ENCODE measurements around the gene S100A3. TPM values are rescaled to one million over a fixed set of nuclear protein-coding genes. Genes with fewer than 3 reads are reported as not detected.
A peak's percentile ranks its signal among the peaks of the same experiment; 100 is the strongest.

Gene S100A3
- total RNA-seq, 3 donors from 2014 or later = 0.44 to 2.6 (median 2.2) TPM

DNA sequence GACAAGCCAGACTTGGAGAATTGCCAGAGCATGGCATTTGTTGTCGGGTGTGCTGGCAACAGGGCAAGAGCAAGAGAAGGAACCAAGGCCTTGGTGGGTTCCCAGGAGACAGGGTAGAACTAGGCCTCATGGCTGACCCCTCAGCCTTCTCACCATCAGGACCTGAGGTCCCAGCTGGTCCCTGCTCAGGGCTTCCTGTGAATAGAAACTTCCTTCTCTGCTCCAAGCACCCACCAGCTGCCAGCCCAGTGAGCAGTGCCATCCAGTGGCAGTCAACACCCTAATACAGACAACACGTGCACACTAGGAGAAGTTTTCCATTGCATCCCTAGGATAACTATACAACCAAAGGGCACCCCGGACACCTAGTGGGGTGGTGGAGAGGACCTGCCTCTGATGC is 36.0 kb downstream of the S100A3 start:
- H3K27ac ChIP-seq = no peak overlapping the region
- no peak for DNase-seq (ENCODE audit: low spot score in 2 of 2)
- no peaks in the 10 kb centered on the region for H3K27me3 ChIP-seq
- TF ChIP-seq POLR2A (IDR thresholded peaks at IDR 0.05) = no peak
- TF ChIP-seq POLR2AphosphoS5 (IDR thresholded peaks at IDR 0.05) = no peak
- TF ChIP-seq, protein P1, sequence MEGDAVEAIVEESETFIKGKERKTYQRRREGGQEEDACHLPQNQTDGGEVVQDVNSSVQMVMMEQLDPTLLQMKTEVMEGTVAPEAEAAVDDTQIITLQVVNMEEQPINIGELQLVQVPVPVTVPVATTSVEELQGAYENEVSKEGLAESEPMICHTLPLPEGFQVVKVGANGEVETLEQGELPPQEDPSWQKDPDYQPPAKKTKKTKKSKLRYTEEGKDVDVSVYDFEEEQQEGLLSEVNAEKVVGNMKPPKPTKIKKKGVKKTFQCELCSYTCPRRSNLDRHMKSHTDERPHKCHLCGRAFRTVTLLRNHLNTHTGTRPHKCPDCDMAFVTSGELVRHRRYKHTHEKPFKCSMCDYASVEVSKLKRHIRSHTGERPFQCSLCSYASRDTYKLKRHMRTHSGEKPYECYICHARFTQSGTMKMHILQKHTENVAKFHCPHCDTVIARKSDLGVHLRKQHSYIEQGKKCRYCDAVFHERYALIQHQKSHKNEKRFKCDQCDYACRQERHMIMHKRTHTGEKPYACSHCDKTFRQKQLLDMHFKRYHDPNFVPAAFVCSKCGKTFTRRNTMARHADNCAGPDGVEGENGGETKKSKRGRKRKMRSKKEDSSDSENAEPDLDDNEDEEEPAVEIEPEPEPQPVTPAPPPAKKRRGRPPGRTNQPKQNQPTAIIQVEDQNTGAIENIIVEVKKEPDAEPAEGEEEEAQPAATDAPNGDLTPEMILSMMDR (IDR thresholded peaks at IDR 0.05) = no peak
- H3K36me3 ChIP-seq = no peaks in the 10 kb centered on the region
- intact Hi-C loops (cut with DNase I; ENCODE audit: low total_unique reads) = loop anchor here (5.0 kb wide), 1 partner anchor 254 kb away; no protein-coding TSS in a partner anchor
- no peaks in the 10 kb centered on the region for H3K9me3 ChIP-seq
- no peak overlapping the region for H3K4me3 ChIP-seq
- H3K4me1 ChIP-seq = peaks cover 0 to 12% of the 10 kb centered on the region in 2 donors

DNA sequence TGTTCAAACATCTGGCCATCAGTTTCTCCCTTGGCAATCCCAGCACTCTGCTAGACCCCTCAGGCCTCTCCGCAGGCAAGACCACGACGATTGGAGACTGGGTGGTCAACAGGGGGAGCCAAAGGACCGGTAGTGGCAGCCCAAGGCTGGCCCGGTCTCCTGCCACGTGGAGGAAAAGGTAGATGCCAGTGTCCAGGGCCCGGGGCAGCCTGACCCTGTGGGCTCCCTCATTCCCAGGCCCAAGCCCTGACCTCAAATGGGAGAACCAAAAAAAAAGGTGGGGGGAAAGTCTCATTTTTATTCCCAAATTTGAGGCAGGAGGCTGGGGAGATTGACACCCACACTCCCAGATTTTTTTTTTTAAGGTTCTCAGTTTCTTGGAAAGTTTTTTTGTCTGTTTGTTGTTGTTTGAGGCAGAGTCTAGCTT is 38.1 kb downstream of the S100A3 start:
- DNase-seq (ENCODE audit: low spot score in 2 of 2) = peak; percentile 70 to 71
- TF ChIP-seq POLR2AphosphoS5 (IDR thresholded peaks at IDR 0.05) (peak in 2 of 3 donors; percentile 33 to 52), POLR2A (IDR thresholded peaks at IDR 0.05) (no peak)
- TF ChIP-seq, protein P1 (IDR thresholded peaks at IDR 0.05) = peak; percentile 48 to 91 (median 90)
- Histone ChIP-seq H3K27ac (no peak overlapping the region), H3K36me3 (no peaks in the 10 kb centered on the region), H3K27me3 (no peaks in the 10 kb centered on the region), H3K9me3 (no peaks in the 10 kb centered on the region), H3K4me1 (peaks cover 0 to 18% of the 10 kb centered on the region in 2 donors), H3K4me3 (no peak overlapping the region)
- intact Hi-C loops (cut with DNase I; ENCODE audit: low total_unique reads) = loop anchor here (5.0 kb wide), 1 partner anchor 256 kb away; no protein-coding TSS in a partner anchor

DNA sequence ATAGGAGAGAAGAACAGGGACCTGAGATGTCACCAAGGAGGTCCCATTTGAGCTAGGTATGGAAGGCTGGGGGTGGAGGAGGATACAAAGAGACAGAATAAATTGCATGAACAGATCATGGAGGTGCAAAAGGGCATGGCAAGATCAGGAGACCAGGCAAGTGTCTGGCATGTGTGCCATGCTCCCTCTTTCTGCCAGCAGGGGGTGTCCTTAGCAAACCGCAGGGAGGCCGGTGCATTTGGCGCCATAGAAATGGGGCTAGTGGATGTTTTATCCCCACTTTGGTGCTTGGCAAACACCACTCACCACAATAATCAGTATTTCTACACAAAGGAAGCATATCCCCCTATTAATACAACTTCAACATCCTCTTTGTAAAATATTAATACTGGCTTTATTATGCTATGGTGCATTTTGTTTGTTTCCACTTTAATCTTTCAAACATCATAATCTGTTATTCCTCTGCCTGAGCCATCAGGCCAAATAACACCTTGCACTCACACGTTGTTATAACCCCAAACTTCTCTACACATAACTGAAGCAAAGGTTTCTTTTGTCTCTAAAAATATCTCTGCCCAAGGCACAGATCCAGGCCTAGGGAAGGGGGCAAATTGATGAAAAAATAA is 39.2 kb downstream of the S100A3 start:
- DNase-seq (ENCODE audit: low spot score in 2 of 2) = no peak
- H3K4me1 ChIP-seq = peaks cover 0 to 9% of the 10 kb centered on the region in 2 donors
- intact Hi-C loops (cut with DNase I; ENCODE audit: low total_unique reads) = loop anchor here (5.0 kb wide), 1 partner anchor 257 kb away; no protein-coding TSS in a partner anchor
- H3K27me3 ChIP-seq = no peaks in the 10 kb centered on the region
- TF ChIP-seq, protein P1 (IDR thresholded peaks at IDR 0.05) = peak in 1 of 3 donors; percentile 36
- no peak for TF ChIP-seq POLR2A (IDR thresholded peaks at IDR 0.05)
- no peaks in the 10 kb centered on the region for H3K36me3 ChIP-seq
- no peak overlapping the region for H3K27ac ChIP-seq
- H3K9me3 ChIP-seq = no peaks in the 10 kb centered on the region
- H3K4me3 ChIP-seq = no peak overlapping the region

DNA sequence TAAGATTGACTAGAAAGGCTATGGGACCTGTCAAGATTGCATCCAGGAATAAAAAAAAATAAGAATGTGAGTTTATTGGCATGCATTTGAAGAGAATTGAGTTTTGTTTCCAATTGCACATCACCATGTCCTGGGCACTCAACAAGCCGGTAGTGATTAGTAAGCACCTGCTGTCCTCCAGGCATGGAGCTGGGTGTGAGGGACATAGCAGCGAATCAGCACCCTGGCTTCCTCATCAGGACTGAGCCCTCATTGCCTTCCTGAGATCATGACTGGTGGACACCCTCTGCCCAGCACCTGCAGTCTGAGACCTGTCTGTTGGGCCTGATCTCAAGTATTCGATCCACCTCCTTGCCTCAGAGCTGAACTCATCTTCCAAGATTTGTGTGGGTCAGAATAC is 40.0 kb downstream of the S100A3 start:
- Histone ChIP-seq H3K4me3 (no peak overlapping the region), H3K9me3 (no peaks in the 10 kb centered on the region), H3K27me3 (no peaks in the 10 kb centered on the region), H3K27ac (no peak overlapping the region), H3K4me1 (peaks cover 0 to 9% of the 10 kb centered on the region in 2 donors), H3K36me3 (no peaks in the 10 kb centered on the region)
- TF ChIP-seq POLR2AphosphoS5 (IDR thresholded peaks at IDR 0.05) = no peak
- TF ChIP-seq, protein P1 (IDR thresholded peaks at IDR 0.05) = no peak
- no peak for TF ChIP-seq POLR2A (IDR thresholded peaks at IDR 0.05)
- intact Hi-C loops (cut with DNase I; ENCODE audit: low total_unique reads) = no loop called here
- DNase-seq (ENCODE audit: low spot score in 2 of 2) = no peak

DNA sequence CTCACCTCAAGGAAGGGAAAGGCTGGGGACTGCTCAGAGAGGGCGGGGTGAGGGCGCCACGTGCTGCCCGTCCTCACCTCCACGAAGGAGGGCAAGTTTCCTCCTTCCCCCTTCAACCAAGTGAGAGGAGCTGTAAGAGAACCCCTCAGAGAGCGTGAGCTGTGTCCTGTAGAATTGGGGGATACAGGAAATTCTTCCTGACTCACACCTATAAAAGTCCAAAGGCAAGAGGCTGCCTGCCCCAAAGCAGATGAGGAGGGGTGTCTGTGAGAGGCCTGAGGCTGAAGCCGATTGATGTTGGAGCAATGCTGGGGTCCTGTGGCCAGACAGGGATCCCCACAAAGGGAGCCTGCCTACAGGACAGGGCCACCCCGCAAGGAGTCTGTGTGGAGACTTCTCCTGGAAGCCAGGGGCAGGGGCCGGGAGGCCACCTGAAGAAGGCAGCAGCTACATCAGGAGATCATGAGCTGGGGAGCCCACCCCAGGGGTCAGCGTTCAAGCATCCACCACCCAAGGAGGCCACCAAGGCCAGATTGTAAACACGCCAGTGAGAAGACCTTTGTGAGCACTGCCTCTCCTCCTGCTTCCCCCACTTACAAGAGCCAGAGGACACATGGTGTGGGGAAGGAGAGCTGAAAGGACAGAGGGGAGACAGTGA is 41.0 kb downstream of the S100A3 start:
- no peaks in the 10 kb centered on the region for H3K36me3 ChIP-seq
- H3K9me3 ChIP-seq = no peaks in the 10 kb centered on the region
- TF ChIP-seq POLR2AphosphoS5 (IDR thresholded peaks at IDR 0.05) = no peak
- TF ChIP-seq, protein P1 (IDR thresholded peaks at IDR 0.05) = no peak
- TF ChIP-seq POLR2A (IDR thresholded peaks at IDR 0.05) = no peak
- intact Hi-C loops (cut with DNase I; ENCODE audit: low total_unique reads) = no loop called here
- peak overlapping the region; percentile 77 to 86 for H3K27ac ChIP-seq
- no peaks in the 10 kb centered on the region for H3K27me3 ChIP-seq
- peaks cover 0 to 9% of the 10 kb centered on the region in 2 donors for H3K4me1 ChIP-seq
- no peak for DNase-seq (ENCODE audit: low spot score in 2 of 2)
- H3K4me3 ChIP-seq = no peak overlapping the region

Data from breast epithelium (tissue), 4 donors.